CD8-positive, alpha-beta memory T cell (primary cell): Measurements from ENCODE around the gene RGS16. TPM values are rescaled to one million over a fixed set of nuclear protein-coding genes. Genes with fewer than 3 reads are reported as not detected.

Experiments
- CTCF ChIA-PET: fragments of 350-600 bp; sonication (Branson Sonifier 250); formaldehyde crosslinking; loops from one replicate; lab custom pipeline; 2021; ENCODE audit warnings: antibody characterized with exemption; lab: Charles Lee
- POLR2A ChIA-PET: fragments of 350-600 bp; sonication (Branson Sonifier 250); formaldehyde crosslinking; loops from one replicate; lab custom pipeline; 2021; ENCODE audit warnings: antibody characterized with exemption; lab: Charles Lee
- DNase-seq, 5 donors: peaks; one replicate each; pipeline versions ENCODE4 v3.0.0 to v3.0.0-alpha.2; 2020 to 2022; ENCODE audit warnings: mixed read lengths in 1 of 5
- H3K27ac ChIP-seq: one replicate; pipeline ENCODE4 v1.7.0; 2013; ENCODE audit warnings: low read depth, mild to moderate bottlenecking, low read length, moderate library complexity
- H3K27me3 ChIP-seq: 2 replicates; pipeline ENCODE4 v1.7.0; 2013; ENCODE audit warnings: low read length, mild to moderate bottlenecking; ENCODE audit not compliant: insufficient read depth, poor library complexity, severe bottlenecking
- H3K36me3 ChIP-seq: 2 replicates; pipeline ENCODE4 v1.7.0; 2013; ENCODE audit warnings: mild to moderate bottlenecking, low read length, moderate library complexity; ENCODE audit not compliant: insufficient read depth
- H3K4me1 ChIP-seq: 2 replicates; pipeline ENCODE4 v1.7.0; 2013; ENCODE audit warnings: mild to moderate bottlenecking, low read length, moderate library complexity; ENCODE audit not compliant: insufficient read depth
- H3K4me3 ChIP-seq: 2 replicates; pipeline ENCODE4 v1.7.0; 2013; ENCODE audit warnings: mild to moderate bottlenecking, low read length
- H3K9me3 ChIP-seq: 2 replicates; pipeline ENCODE4 v1.7.0; 2013; ENCODE audit warnings: mild to moderate bottlenecking, low read length
- H3K27ac Mint-ChIP-seq, 8 donors: one replicate each; pipeline ENCODE4 v1.8.0; 2020 to 2021; ENCODE audit warnings: mixed read lengths in 8 of 8, mild to moderate bottlenecking in 6 of 8, inconsistent platforms in 3 of 8, moderate library complexity in 3 of 8
- H3K27me3 Mint-ChIP-seq, 2 donors: one replicate each; pipeline ENCODE4 v1.8.0; 2020 to 2021; ENCODE audit warnings: mixed read lengths in 2 of 2, mild to moderate bottlenecking in 1 of 2, moderate library complexity in 1 of 2
- H3K36me3 Mint-ChIP-seq, 3 donors: one replicate each; pipeline ENCODE4 v1.8.0; 2020 to 2021; ENCODE audit warnings: mixed read lengths in 3 of 3, inconsistent platforms in 1 of 3, mild to moderate bottlenecking in 1 of 3
- H3K4me1 Mint-ChIP-seq, 3 donors: one replicate each; pipeline ENCODE4 v1.8.0; 2020 to 2021; ENCODE audit warnings: mixed read lengths in 3 of 3, inconsistent platforms in 1 of 3, mild to moderate bottlenecking in 1 of 3
- H3K4me3 Mint-ChIP-seq, 7 donors: one replicate each; pipeline ENCODE4 v1.8.0; 2020 to 2021; ENCODE audit warnings: mixed read lengths in 7 of 7, mild to moderate bottlenecking in 6 of 7, moderate library complexity in 4 of 7, inconsistent platforms in 2 of 7
- H3K9me3 Mint-ChIP-seq, 5 donors: one replicate each; pipeline ENCODE4 v1.8.0; 2020 to 2022; ENCODE audit warnings: mixed read lengths in 5 of 5, mild to moderate bottlenecking in 3 of 5, moderate library complexity in 2 of 5, inconsistent platforms in 1 of 5
- polyA plus RNA-seq: library from polyadenylated mRNA; unstranded; fragments of 300-500 nt; fragmentation: Illumina TruSeq; gene quantifications from one replicate; pipeline ENCODE4 v1.2.3, GENCODE V29; 2021
- total RNA-seq, 2 experiments: library from RNA; stranded (reverse); gene quantifications; one replicate each; pipeline ENCODE4 v1.2.3, GENCODE V29; 2021

Gene RGS16
- total and polyA plus RNA-seq, 3 experiments from 2014 or later = 0.21 to 59.9 (median 58.9) TPM

- Histone ChIP-seq H3K4me3 (no peak overlapping the region), H3K36me3 (no peaks in the 10 kb centered on the region), H3K9me3 (no peaks in the 10 kb centered on the region), H3K4me1 (no peaks in the 10 kb centered on the region), H3K27ac (no peak overlapping the region), H3K27me3 (no peaks in the 10 kb centered on the region)
- no peak for DNase-seq
- POLR2A ChIA-PET = no interaction called here
- no peak overlapping the region for H3K27ac Mint-ChIP-seq
- CTCF ChIA-PET = no interaction called here
- peaks cover 0 to 3% (median 0%) of the 10 kb centered on the region in 3 donors for H3K4me1 Mint-ChIP-seq
- peaks cover 2 to 9% of the 10 kb centered on the region in 2 donors for H3K27me3 Mint-ChIP-seq
- peaks cover 0 to 6% (median 2%) of the 10 kb centered on the region in 3 donors for H3K36me3 Mint-ChIP-seq
- no peaks in the 10 kb centered on the region for H3K9me3 Mint-ChIP-seq
- H3K4me3 Mint-ChIP-seq = peak overlapping the region in 1 of 7 donors; percentile 10
Observed at GRCh38 chr1:182644886-182645285, 40.7 kb upstream of the RGS16 start.

GRCh38 chr1:182643699-182644098, 39.5 kb upstream of the RGS16 start:
- no peaks in the 10 kb centered on the region for H3K36me3 ChIP-seq
- no peak overlapping the region for H3K4me3 ChIP-seq
- CTCF ChIA-PET = no interaction called here
- H3K27ac ChIP-seq = no peak overlapping the region
- no peak for DNase-seq
- Mint-ChIP-seq H3K9me3 (no peaks in the 10 kb centered on the region), H3K4me3 (no peak overlapping the region), H3K27me3 (peaks cover 2 to 11% of the 10 kb centered on the region in 2 donors), H3K36me3 (peaks cover 0 to 6% (median 2%) of the 10 kb centered on the region in 3 donors), H3K27ac (peak overlapping the region in 1 of 8 donors; percentile 67), H3K4me1 (peaks cover 0 to 3% (median 0%) of the 10 kb centered on the region in 3 donors)
- no peaks in the 10 kb centered on the region for H3K4me1 ChIP-seq
- no peaks in the 10 kb centered on the region for H3K27me3 ChIP-seq
- no peaks in the 10 kb centered on the region for H3K9me3 ChIP-seq
- POLR2A ChIA-PET = interaction anchor here (0.6 kb wide), 1 partner anchor 9 kb away, joined by 5 read pairs; no protein-coding TSS in a partner anchor

GRCh38 chr1:182642461-182642860, 38.3 kb upstream of the RGS16 start:
- Mint-ChIP-seq H3K4me1 (peaks cover 0 to 3% (median 0%) of the 10 kb centered on the region in 3 donors), H3K27ac (peak overlapping the region in 1 of 8 donors; percentile 52), H3K36me3 (peaks cover 0 to 6% (median 0%) of the 10 kb centered on the region in 3 donors), H3K27me3 (peaks cover 3 to 11% of the 10 kb centered on the region in 2 donors), H3K9me3 (no peaks in the 10 kb centered on the region), H3K4me3 (no peak overlapping the region)
- Histone ChIP-seq H3K4me1 (no peaks in the 10 kb centered on the region), H3K9me3 (no peaks in the 10 kb centered on the region), H3K36me3 (no peaks in the 10 kb centered on the region), H3K27ac (no peak overlapping the region), H3K4me3 (no peak overlapping the region), H3K27me3 (no peaks in the 10 kb centered on the region)
- ChIA-PET CTCF (no interaction called here), POLR2A (no interaction called here)
- DNase-seq = no peak

GRCh38 chr1:182641561-182641960, 37.4 kb upstream of the RGS16 start:
- H3K36me3 ChIP-seq = no peaks in the 10 kb centered on the region
- POLR2A ChIA-PET = no interaction called here

GRCh38 chr1:182639330-182639729, 35.1 kb upstream of the RGS16 start:
- Mint-ChIP-seq H3K36me3 (peaks cover 0 to 6% (median 0%) of the 10 kb centered on the region in 3 donors), H3K27me3 (peaks cover 11 to 14% of the 10 kb centered on the region in 2 donors), H3K4me1 (peaks cover 0 to 3% (median 0%) of the 10 kb centered on the region in 3 donors), H3K9me3 (no peaks in the 10 kb centered on the region), H3K4me3 (no peak overlapping the region), H3K27ac (no peak overlapping the region)
- ChIA-PET POLR2A (no interaction called here), CTCF (no interaction called here)
- DNase-seq = no peak
- Histone ChIP-seq H3K4me3 (no peak overlapping the region), H3K36me3 (no peaks in the 10 kb centered on the region), H3K27ac (no peak overlapping the region), H3K9me3 (no peaks in the 10 kb centered on the region), H3K4me1 (no peaks in the 10 kb centered on the region), H3K27me3 (no peaks in the 10 kb centered on the region)

More at GRCh38 chr1:182641561-182641960, 37.4 kb upstream of the RGS16 start:
- Mint-ChIP-seq H3K27me3 (peaks cover 8 to 11% of the 10 kb centered on the region in 2 donors), H3K27ac (no peak overlapping the region), H3K36me3 (peaks cover 0 to 6% (median 0%) of the 10 kb centered on the region in 3 donors), H3K4me3 (no peak overlapping the region), H3K4me1 (peaks cover 0 to 3% (median 0%) of the 10 kb centered on the region in 3 donors), H3K9me3 (no peaks in the 10 kb centered on the region)
- CTCF ChIA-PET = no interaction called here
- DNase-seq = no peak
- H3K4me3 ChIP-seq = no peak overlapping the region
- H3K27me3 ChIP-seq = no peaks in the 10 kb centered on the region
- H3K9me3 ChIP-seq = no peaks in the 10 kb centered on the region
- H3K27ac ChIP-seq = no peak overlapping the region
- no peaks in the 10 kb centered on the region for H3K4me1 ChIP-seq

- CTCF ChIA-PET = no interaction called here
- H3K27me3 ChIP-seq = no peaks in the 10 kb centered on the region
- H3K9me3 ChIP-seq = no peaks in the 10 kb centered on the region
- DNase-seq = no peak
- H3K27ac ChIP-seq = no peak overlapping the region
- no peak overlapping the region for H3K4me3 ChIP-seq
- POLR2A ChIA-PET = no interaction called here
- no peaks in the 10 kb centered on the region for H3K36me3 Mint-ChIP-seq
- no peaks in the 10 kb centered on the region for H3K4me1 ChIP-seq
- no peak overlapping the region for H3K4me3 Mint-ChIP-seq
- no peaks in the 10 kb centered on the region for H3K4me1 Mint-ChIP-seq
- H3K9me3 Mint-ChIP-seq = no peaks in the 10 kb centered on the region
- no peaks in the 10 kb centered on the region for H3K36me3 ChIP-seq
- peaks cover 6 to 20% of the 10 kb centered on the region in 2 donors for H3K27me3 Mint-ChIP-seq
- H3K27ac Mint-ChIP-seq = no peak overlapping the region
Observed at GRCh38 chr1:182637769-182638168, 33.6 kb upstream of the RGS16 start.

- peaks cover 2 to 19% of the 10 kb centered on the region in 2 donors for H3K27me3 Mint-ChIP-seq
- no peak overlapping the region for H3K4me3 ChIP-seq
Observed at GRCh38 chr1:182635871-182636270, 31.7 kb upstream of the RGS16 start.

GRCh38 chr1:182634306-182635072, 30.3 kb upstream of the RGS16 start:
- Histone ChIP-seq H3K27ac (no peak overlapping the region), H3K4me1 (peaks cover 13% of the 10 kb centered on the region), H3K4me3 (no peak overlapping the region), H3K27me3 (no peaks in the 10 kb centered on the region), H3K9me3 (no peaks in the 10 kb centered on the region), H3K36me3 (no peaks in the 10 kb centered on the region)
- CTCF ChIA-PET = no interaction called here
- Mint-ChIP-seq H3K4me3 (no peak overlapping the region), H3K27me3 (peaks cover 2 to 19% of the 10 kb centered on the region in 2 donors), H3K27ac (no peak overlapping the region), H3K36me3 (no peaks in the 10 kb centered on the region), H3K4me1 (peaks cover 16 to 25% (median 22%) of the 10 kb centered on the region in 3 donors), H3K9me3 (no peaks in the 10 kb centered on the region)
- no peak for DNase-seq
- POLR2A ChIA-PET = no interaction called here

More at GRCh38 chr1:182635871-182636270, 31.7 kb upstream of the RGS16 start:
- Mint-ChIP-seq H3K27ac (no peak overlapping the region), H3K36me3 (no peaks in the 10 kb centered on the region), H3K4me1 (peaks cover 5 to 11% (median 8%) of the 10 kb centered on the region in 3 donors), H3K9me3 (no peaks in the 10 kb centered on the region), H3K4me3 (no peak overlapping the region)
- Histone ChIP-seq H3K9me3 (no peaks in the 10 kb centered on the region), H3K36me3 (no peaks in the 10 kb centered on the region), H3K27me3 (no peaks in the 10 kb centered on the region), H3K27ac (no peak overlapping the region), H3K4me1 (no peaks in the 10 kb centered on the region)
- POLR2A ChIA-PET = no interaction called here
- no peak for DNase-seq
- CTCF ChIA-PET = no interaction called here
